COR-L47 (cell line): ENCODE data around the gene TBRG1.
A peak's percentile ranks its signal among the peaks of the same experiment; 100 is the strongest.

Experiments used
- DNase-seq: peaks from one replicate; lab custom pipeline; 2025; lab: John Stamatoyannopoulos, UW

Gene TBRG1

DNA sequence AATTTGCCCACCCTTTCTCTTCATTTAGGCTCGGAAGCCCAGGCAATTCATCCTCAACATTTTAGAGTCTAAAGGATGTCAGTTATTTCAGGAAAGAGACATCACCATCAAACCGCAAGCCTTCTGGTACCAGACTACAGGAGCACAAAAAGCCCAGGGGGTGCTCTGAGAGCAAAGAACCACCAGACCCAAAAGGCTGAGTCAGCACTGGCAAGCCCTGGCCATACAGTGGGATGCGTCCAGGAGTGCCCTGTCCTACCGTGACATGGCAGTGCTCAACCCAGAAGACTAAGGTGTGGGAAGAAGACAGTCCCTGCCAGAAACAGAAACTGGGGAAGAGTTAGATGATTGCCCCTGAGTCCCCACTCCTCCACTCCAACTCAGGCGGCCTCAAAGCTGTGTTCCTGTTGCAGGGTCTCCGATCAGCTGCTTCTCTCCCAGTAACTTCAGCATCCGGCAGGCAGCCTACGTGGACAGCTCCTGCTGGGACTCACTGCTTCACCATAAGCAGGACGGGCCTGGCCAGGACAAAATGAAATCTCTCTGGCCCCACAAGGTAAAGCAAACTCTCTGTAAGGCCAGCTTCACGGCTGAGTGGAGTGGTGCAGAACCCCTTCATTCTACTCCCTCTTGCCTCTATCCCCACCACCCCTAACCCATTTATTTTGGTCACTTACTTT lies 10.0 kb upstream of the TBRG1 start:
- DNase-seq, result no peak

- no peak for DNase-seq
Observed at GRCh38 chr11:124618863-124619262, 3.8 kb upstream of the TBRG1 start.

- no peak for DNase-seq
Observed at GRCh38 chr11:124623861-124624525, 1.3 kb downstream of the TBRG1 start.

GRCh38 chr11:124625504-124626168 lies 3.0 kb downstream of the TBRG1 start:
- DNase-seq, result no peak

- DNase-seq, result no peak
Observed at GRCh38 chr11:124627546-124627945, 4.9 kb downstream of the TBRG1 start.

GRCh38 chr11:124629961-124630360 lies 7.3 kb downstream of the TBRG1 start:
- no peak for DNase-seq

- DNase-seq, result no peak
Observed at GRCh38 chr11:124633355-124633754, 10.7 kb downstream of the TBRG1 start.

GRCh38 chr11:124635932-124636331 lies 13.3 kb downstream of the TBRG1 start:
- no peak for DNase-seq

DNA sequence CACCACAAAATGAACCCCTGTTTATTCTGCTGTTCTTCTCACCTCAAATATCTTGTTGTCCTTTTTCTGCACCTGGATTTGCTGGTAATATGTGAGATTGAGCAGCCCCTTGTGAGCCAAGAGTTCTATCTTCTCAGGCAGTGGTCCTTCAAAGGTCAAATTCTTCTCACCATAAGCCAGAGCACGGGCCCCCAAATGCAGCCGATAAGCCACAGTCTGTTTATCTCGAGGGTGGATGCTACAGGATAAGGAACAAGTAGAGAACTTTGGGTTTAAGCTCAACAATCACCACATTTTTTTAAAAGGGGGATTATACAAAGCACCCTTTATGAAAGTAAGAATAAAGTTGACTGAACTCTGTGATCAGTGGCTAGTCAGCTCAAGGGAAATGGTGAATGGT lies 15.8 kb downstream of the TBRG1 start:
- DNase-seq, result no peak

GRCh38 chr11:124639186-124639585 lies 16.5 kb downstream of the TBRG1 start:
- DNase-seq, result no peak

DNA sequence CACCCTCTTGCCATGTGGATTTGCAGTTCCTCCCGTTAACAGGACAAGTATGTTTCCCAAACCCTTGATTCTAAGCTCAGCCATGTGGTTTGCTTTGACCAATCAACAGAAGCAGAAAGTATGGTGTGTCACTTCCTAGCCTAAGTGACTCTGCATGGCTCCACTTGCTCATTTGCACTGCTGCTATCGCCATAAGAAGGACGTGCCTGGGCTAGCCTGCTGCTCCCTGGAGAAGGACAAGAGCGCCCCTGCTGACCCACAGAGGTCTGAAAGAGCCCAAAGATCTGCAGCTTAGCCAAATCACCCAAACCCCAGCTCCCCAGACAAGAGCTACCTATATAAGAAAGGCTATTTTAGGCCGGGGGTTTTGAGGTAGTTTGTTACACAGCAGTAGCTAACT lies 18.0 kb downstream of the TBRG1 start:
- DNase-seq, result no peak

DNA sequence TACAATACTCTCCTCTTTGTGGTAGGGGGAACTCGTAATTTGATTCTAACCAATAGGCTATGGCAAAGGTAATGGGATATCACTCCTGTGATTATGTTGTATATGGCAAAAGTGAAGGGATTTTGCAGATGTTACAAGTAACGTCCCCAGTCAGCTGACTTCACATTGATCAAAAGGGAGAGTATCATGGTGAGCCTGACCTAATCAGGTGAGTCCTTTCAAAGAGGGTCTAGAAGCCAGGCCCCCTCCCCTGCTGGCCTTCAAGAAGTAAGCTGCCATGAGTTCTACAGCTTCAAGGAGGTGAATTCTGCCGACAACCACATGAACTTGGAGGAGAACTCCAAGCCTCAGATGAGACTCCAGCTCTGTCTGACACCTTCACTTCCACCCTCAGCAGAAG lies 20.0 kb downstream of the TBRG1 start:
- DNase-seq, result no peak

GRCh38 chr11:124643042-124643604 lies 20.5 kb downstream of the TBRG1 start:
- DNase-seq, result no peak

DNA sequence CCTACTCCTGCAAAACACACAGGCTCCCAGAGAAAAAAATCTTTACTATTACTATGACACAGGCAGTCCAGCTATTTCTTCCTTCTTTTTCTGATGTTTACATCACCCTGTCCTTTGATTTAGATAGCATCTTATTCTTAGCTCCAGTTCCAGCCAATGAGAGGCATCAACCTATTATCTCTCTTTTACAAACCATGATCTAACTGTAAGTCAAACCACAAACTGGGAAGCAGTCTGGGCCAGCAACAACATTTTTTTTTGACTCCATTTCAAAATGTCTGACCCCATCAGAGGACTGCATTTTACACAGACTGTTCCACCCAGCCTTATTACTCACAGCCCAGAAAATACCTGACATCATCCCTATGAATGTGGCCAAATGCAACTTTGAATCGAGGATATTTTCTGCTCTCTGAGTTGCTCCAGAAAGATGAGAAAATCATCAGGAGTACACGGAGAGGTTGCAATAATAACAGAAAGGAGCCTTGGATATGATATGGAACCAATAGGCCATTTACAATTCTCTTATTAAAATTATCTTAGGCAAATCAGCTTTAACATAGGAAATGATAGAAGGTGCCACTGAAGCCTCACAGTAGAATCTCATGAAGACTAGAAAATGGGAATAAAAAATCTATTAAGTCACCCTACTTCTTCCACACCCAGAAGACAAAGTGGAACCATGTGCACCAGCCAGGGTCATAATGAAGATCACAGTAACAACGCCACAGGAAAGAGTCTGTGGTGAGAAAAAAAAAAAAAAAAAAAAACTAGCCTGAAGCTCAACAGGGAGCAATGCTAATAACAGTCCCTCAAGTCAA lies 21.2 kb downstream of the TBRG1 start:
- no peak for DNase-seq

DNA sequence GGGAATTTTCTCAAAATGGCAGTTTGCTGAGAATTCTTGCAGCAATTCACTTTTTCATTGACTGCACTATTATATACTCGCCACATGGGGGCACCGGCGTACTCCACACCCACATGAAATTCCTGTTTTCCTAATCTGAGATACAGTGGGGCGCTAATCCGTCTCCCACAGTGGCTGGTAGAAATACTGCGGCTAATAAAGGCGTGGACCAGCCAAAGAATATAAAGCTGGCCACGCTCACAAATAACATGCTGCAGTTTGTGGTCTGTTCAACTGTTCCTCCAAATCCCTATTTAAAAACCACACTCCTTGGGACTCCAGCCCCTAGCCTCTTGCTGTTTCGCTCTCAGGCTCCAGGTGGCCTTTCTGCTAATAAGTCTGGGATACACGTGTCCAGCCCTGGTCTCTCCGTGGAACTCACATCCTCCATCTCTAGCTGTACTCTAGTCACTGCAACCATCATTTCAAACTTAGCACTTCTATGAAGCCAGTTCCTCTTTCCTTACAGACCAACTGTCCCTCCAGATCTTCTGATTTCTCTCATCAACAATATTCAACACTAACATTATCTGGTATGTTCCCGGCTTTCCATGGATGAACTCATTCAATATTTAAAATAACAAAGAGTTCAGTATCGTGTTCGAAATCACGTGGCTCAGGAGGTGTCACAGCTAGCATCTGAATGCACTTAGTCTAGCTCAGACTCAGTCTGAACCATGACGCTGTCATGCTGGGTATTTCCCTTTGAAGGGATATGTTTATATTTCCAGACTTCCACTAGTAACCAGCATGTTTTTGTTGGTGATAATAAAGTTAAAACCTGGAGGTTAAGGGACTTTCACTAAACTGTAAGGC lies 22.0 kb downstream of the TBRG1 start:
- DNase-seq, result peak; percentile 46

- DNase-seq, result no peak
Observed at GRCh38 chr11:124646148-124646547, 23.5 kb downstream of the TBRG1 start.

- no peak for DNase-seq
Observed at GRCh38 chr11:124648610-124649009, 25.9 kb downstream of the TBRG1 start.

DNA sequence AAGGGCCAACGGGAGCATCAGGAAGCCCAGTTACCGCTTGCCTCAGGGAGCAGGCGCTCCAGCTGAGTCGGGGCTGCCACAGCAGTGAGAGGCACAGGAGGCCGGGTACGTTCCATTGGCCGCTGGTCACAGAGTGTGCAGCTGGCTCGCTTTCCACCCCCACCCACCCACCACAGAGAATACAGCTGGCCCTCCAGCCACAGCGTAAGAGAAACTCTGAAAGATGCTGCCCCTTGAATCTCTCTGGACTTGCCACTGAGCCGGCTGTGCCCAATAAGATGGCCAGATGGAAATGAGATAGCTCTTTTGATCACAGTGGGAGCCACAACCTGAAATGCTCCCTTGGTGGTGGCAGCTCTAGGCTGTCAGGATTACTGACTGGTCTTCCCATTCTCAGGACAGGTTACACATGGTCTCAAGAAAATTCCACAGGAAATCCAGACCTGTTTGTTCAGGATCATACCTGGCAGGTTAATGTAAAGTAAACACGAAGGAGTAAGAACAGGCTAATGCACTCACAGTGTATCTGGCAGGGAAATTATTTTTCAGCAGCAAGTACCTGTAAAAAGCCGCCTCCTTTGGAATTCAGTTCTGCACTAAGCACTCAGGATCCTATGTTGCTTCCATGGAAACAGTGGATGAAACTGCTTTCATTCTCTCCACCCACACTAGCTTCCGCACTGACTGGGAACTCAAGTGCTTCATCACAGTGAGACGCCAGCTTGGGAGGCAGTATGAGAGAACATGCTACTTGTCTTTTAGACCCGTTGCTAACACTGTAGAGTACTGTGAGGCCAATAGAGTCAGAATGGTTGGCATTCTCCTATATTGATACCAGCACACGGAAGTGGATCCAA lies 34.3 kb downstream of the TBRG1 start:
- DNase-seq, result no peak

GRCh38 chr11:124657904-124658303 lies 35.2 kb downstream of the TBRG1 start:
- no peak for DNase-seq

DNA sequence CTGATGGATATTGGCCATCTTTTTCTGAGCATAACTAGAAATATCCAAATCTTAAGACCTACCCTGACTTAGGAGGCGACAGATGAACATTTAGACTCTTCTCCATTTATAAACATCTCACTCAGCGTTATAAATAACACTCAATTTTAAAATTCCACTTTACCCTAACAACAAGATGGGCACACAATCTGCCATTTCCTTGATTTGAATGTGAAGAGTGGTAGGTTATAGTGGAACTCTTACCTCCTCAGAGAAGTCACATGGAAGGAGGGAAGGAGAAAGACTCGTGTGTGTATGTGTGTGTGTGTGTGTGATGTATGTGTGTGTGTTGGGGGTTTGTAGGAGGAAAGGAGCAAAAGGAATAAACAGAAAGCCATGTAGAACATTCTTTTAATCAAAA lies 35.8 kb downstream of the TBRG1 start:
- DNase-seq, result no peak
